ENCODE data around the gene ZNF584.

ZNF584 gene

DNA sequence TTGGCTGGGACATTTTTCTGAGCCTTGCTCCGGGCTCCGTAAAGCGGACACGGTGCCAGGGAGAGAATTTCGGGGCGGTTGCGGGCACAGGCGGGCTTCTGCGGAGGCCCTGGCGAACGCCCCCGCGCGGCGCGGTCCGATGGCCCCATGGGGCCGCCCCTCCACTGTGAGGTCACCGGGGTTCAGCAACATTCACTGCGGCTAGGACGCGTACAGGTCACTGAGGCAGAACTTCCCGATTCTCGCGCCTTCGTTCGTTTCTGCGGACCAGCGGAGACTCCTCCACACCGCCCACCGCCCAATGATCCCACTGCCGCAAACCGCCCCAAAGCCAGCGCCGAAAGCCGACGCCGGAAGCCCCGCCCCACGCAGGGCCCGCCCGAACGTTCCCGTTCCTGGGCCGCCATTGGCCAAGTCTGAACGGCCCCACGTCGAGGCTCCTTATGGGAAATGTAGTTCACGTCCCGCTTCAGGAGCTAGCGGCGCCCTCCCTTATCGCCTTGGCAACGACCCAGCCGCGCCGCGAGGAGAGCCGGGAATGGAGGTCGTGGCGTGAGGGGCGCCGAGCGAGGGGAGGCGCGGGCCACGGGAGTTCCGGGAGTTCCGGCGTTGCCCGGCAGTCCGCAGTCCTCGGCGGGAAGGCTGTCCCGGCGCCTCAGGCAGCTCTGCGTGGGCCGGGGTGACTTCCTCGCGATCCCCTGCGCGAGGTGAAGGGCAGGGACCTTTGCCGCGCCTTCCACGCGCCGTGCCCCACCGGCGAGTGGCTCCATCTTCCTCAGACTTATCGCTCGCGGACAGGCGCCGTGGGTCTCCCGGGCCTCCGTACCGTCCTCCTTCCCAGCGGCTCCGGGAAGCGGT, at the start of gene ZNF584:
Gene ZNF584, plus strand, starts transcription at position 498 of the 858 bp plus-strand sequence. CDS start 499 bp downstream, outside the sequence.
- peak within 1 kb of the TSS; percentile 86 for H3K27ac ChIP-seq
- CTCF ChIA-PET = interaction anchor here (0.6 to 1.2 kb wide), 4 partner anchors 21 to 67 kb away, joined by 3 to 4 read pairs (median 4); no protein-coding TSS in a partner anchor
- DNase-seq (ENCODE audit: low spot score) = peak; percentile 91
- TF ChIP-seq, protein P1, sequence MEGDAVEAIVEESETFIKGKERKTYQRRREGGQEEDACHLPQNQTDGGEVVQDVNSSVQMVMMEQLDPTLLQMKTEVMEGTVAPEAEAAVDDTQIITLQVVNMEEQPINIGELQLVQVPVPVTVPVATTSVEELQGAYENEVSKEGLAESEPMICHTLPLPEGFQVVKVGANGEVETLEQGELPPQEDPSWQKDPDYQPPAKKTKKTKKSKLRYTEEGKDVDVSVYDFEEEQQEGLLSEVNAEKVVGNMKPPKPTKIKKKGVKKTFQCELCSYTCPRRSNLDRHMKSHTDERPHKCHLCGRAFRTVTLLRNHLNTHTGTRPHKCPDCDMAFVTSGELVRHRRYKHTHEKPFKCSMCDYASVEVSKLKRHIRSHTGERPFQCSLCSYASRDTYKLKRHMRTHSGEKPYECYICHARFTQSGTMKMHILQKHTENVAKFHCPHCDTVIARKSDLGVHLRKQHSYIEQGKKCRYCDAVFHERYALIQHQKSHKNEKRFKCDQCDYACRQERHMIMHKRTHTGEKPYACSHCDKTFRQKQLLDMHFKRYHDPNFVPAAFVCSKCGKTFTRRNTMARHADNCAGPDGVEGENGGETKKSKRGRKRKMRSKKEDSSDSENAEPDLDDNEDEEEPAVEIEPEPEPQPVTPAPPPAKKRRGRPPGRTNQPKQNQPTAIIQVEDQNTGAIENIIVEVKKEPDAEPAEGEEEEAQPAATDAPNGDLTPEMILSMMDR (conservative IDR thresholded peaks at IDR 0.05; ENCODE audit: low read depth) = 0 out of 2 replicates have a peak, but pooled peaks have one; percentile 9
- POLR2A ChIA-PET (ENCODE audit: low non-redundant PET) = interaction anchor here (0.8 kb wide), 1 partner anchor 22 kb away, joined by 3 read pairs; the partner anchor contains the start of gene RPS5

DNA sequence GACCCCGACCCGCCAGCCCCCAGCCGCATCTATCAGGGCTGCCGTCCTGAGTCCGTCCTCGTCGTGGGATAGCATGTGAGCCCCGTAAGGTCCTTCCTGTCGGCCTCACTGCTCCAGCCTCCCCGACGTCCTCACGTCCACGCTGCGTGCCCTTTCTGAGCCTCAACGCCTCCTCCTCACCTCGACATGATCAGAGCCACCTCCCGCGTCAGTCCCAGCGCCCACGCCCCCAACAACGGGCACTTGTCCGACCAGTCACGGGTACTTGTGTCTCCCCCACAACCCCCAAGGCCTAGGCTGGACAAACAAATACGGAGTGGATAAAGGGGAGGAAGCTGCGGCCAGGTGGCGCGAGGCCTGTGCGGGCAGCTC, 46.6 kb upstream of the ZNF584 start:
- CTCF ChIA-PET = interaction anchor here (0.9 to 1.0 kb wide), 2 partner anchors 13 to 47 kb away, joined by 3 to 4 read pairs; partner anchors contain the start of gene ZNF584
- POLR2A ChIA-PET (ENCODE audit: low non-redundant PET) = interaction anchor here (1.3 kb wide), 1 partner anchor 35 kb away, joined by 4 read pairs; the partner anchor contains the start of gene ZSCAN22
- H3K27ac ChIP-seq = peak overlapping the region; percentile 97
- DNase-seq (ENCODE audit: low spot score) = peak; percentile 55
- TF ChIP-seq, protein P1 (conservative IDR thresholded peaks at IDR 0.05; ENCODE audit: low read depth) = no peak

DNA sequence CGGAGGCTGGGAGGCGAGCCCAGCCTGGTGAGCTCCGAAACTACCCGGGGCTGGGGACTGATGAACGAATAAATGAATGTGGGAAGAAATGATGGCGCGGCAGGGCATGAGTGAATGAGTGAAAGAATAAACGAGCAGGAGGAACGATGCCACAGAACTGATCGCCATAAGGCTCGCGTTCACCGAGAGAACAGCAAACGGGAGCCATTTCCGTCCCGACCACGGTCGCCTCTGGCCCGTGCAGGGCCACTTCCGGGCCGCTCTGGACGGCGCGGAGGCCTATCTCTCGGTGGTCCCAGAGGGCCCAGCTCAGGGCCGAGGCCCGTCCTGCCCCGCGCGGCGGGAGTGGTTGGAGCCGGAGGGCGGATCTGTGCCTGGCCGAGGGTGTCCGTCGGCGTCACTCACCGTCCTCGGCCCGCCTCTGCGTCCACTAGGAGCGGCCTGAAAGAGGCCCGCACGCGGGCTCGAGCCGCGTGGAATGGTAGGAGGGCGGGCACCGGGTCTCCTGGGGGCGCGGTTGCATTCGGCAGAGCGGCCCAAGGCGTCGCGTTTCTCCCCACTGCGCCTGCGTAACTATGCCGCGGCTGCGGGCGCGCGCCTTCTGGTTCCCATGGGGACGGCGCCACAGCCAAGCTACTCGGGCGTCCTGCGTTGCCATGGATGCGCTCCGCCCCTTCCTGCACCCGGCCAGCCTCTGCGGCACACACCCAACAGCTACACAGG, 46.0 kb upstream of the ZNF584 start, which contains the start of gene ZNF497:
Gene ZNF497, minus strand, starts transcription at position 480 of the 723 bp plus-strand sequence. CDS start 5,116 bp downstream, outside the sequence.
- DNase-seq (ENCODE audit: low spot score) = peak; percentile 97
- CTCF ChIA-PET = interaction anchor here (0.5 to 1.0 kb wide), 3 partner anchors 9 to 46 kb away, joined by 3 to 4 read pairs (median 3); partner anchors contain the start of gene ZNF584
- peak within 1 kb of the TSS; percentile 97 for H3K27ac ChIP-seq
- TF ChIP-seq, protein P1 (conservative IDR thresholded peaks at IDR 0.05; ENCODE audit: low read depth) = no peak
- POLR2A ChIA-PET (ENCODE audit: low non-redundant PET) = interaction anchor here (0.9 to 1.3 kb wide), 5 partner anchors 9 to 181 kb away, joined by 3 to 5 read pairs (median 4); partner anchors contain the start of genes TRIM28 and ZSCAN22

- CTCF ChIA-PET = no interaction called here
- POLR2A ChIA-PET (ENCODE audit: low non-redundant PET) = no interaction called here
- peak overlapping the region; percentile 97 for H3K27ac ChIP-seq
- DNase-seq (ENCODE audit: low spot score) = no peak
- TF ChIP-seq, protein P1 (conservative IDR thresholded peaks at IDR 0.05; ENCODE audit: low read depth) = no peak
These were observed 44.3 kb upstream of the ZNF584 start for GRCh38 chr19:58364146-58364545.

GRCh38 chr19:58366585-58367430, 41.6 kb upstream of the ZNF584 start:
- CTCF ChIA-PET = no interaction called here
- TF ChIP-seq, protein P1 (conservative IDR thresholded peaks at IDR 0.05; ENCODE audit: low read depth) = no peak
- POLR2A ChIA-PET (ENCODE audit: low non-redundant PET) = no interaction called here
- DNase-seq (ENCODE audit: low spot score) = no peak
- H3K27ac ChIP-seq = no peak overlapping the region

Measured in RWPE1 (cell line).